Measurements from ENCODE around the gene NKD1.

Gene NKD1

GRCh38 chr16:50507397-50507796 lies 40.8 kb upstream of the NKD1 start:
- DNase-seq = no peak
- H3K4me1 ChIP-seq = no peaks in the 10 kb centered on the region
- no peak for TF ChIP-seq CTCF (IDR thresholded peaks at IDR 0.05; ENCODE audit: low read depth, low read length)
- H3K4me3 ChIP-seq (ENCODE audit: low read depth, low read length) = no peak overlapping the region
- no peaks in the 10 kb centered on the region for H3K9me3 ChIP-seq
- H3K36me3 ChIP-seq = no peaks in the 10 kb centered on the region
- H3K27me3 ChIP-seq = no peaks in the 10 kb centered on the region

GRCh38 chr16:50509521-50510341 lies 38.5 kb upstream of the NKD1 start:
- TF ChIP-seq CTCF (IDR thresholded peaks at IDR 0.05; ENCODE audit: low read depth, low read length) = peak; percentile 93
- Histone ChIP-seq H3K9me3 (no peaks in the 10 kb centered on the region), H3K36me3 (no peaks in the 10 kb centered on the region), H3K4me1 (no peaks in the 10 kb centered on the region), H3K4me3 (ENCODE audit: low read depth, low read length) (no peak overlapping the region), H3K27me3 (no peaks in the 10 kb centered on the region)
- peak; percentile 56 for DNase-seq

- no peak overlapping the region for H3K4me3 ChIP-seq (ENCODE audit: low read depth, low read length)
- H3K9me3 ChIP-seq = no peaks in the 10 kb centered on the region
- no peaks in the 10 kb centered on the region for H3K27me3 ChIP-seq
- H3K4me1 ChIP-seq = no peaks in the 10 kb centered on the region
- no peak for TF ChIP-seq CTCF (IDR thresholded peaks at IDR 0.05; ENCODE audit: low read depth, low read length)
- H3K36me3 ChIP-seq = no peaks in the 10 kb centered on the region
- DNase-seq = no peak
Measured at GRCh38 chr16:50515218-50515617, 33.0 kb upstream of the NKD1 start.

GRCh38 chr16:50516401-50516800 lies 31.8 kb upstream of the NKD1 start:
- no peaks in the 10 kb centered on the region for H3K9me3 ChIP-seq
- no peaks in the 10 kb centered on the region for H3K4me1 ChIP-seq
- no peak overlapping the region for H3K4me3 ChIP-seq (ENCODE audit: low read depth, low read length)
- no peak for DNase-seq
- TF ChIP-seq CTCF (IDR thresholded peaks at IDR 0.05; ENCODE audit: low read depth, low read length) = no peak
- H3K36me3 ChIP-seq = no peaks in the 10 kb centered on the region
- no peaks in the 10 kb centered on the region for H3K27me3 ChIP-seq

GRCh38 chr16:50516890-50517289 lies 31.3 kb upstream of the NKD1 start:
- H3K4me1 ChIP-seq = no peaks in the 10 kb centered on the region
- no peaks in the 10 kb centered on the region for H3K9me3 ChIP-seq
- TF ChIP-seq CTCF (IDR thresholded peaks at IDR 0.05; ENCODE audit: low read depth, low read length) = no peak
- no peak overlapping the region for H3K4me3 ChIP-seq (ENCODE audit: low read depth, low read length)
- no peaks in the 10 kb centered on the region for H3K27me3 ChIP-seq
- no peaks in the 10 kb centered on the region for H3K36me3 ChIP-seq
- no peak for DNase-seq

GRCh38 chr16:50517450-50518252 lies 30.5 kb upstream of the NKD1 start:
- Histone ChIP-seq H3K27me3 (no peaks in the 10 kb centered on the region), H3K36me3 (no peaks in the 10 kb centered on the region), H3K4me1 (no peaks in the 10 kb centered on the region), H3K4me3 (ENCODE audit: low read depth, low read length) (no peak overlapping the region), H3K9me3 (no peaks in the 10 kb centered on the region)
- TF ChIP-seq CTCF (IDR thresholded peaks at IDR 0.05; ENCODE audit: low read depth, low read length) = no peak
- DNase-seq = no peak

Data from BE2C (cell line).